H1 (cell line): ENCODE results near the gene C7orf57. TPM values are rescaled to one million over a fixed set of nuclear protein-coding genes. Genes with fewer than 3 reads are reported as not detected.

Source experiments
- CTCF ChIA-PET: fragments of 300-600 bp; sonication (Branson Sonifier 250); formaldehyde crosslinking; loops from one replicate; lab custom pipeline; 2021; ENCODE audit not compliant: partially characterized antibody; lab: Charles Lee
- POLR2A ChIA-PET: fragments of 300-600 bp; sonication (Branson Sonifier 250); formaldehyde crosslinking; loops from one replicate; lab custom pipeline; 2021; ENCODE audit warnings: inconsistent platforms; ENCODE audit not compliant: partially characterized antibody; lab: Charles Lee
- DNase-seq, 2 experiments: peaks; one replicate each; pipeline versions ENCODE4 v3.0.0 to v3.0.0-alpha.2; 2010 to 2022; ENCODE audit warnings: low spot score in 2 of 2, low read depth in 1 of 2, mixed read lengths in 1 of 2
- FAIRE-seq: peaks from 2 replicates; lab custom pipeline; 2011; peaks lifted over from hg19 to GRCh38; lab: Jason Lieb, UNC
- H2AFZ ChIP-seq: 2 replicates; pipeline ENCODE4 v1.8.1; 2012; ENCODE audit warnings: low read length, inconsistent platforms
- H2AK5ac ChIP-seq: 2 replicates; pipeline ENCODE4 v1.6.1; 2013; ENCODE audit warnings: low read depth, low read length
- H2BK120ac ChIP-seq: replicated peaks from 2 replicates; pipeline ENCODE3; 2013; ENCODE audit warnings: low read depth, low read length, inconsistent platforms
- H2BK12ac ChIP-seq: 2 replicates; pipeline ENCODE4 v1.6.1; 2013; ENCODE audit warnings: low read depth, low read length
- H2BK15ac ChIP-seq: 2 replicates; pipeline ENCODE4 v1.6.1; 2013; ENCODE audit warnings: low read length
- H2BK20ac ChIP-seq: 2 replicates; pipeline ENCODE4 v1.6.1; 2013; ENCODE audit warnings: low read length
- H2BK5ac ChIP-seq: 2 replicates; pipeline ENCODE4 v1.6.1; 2013; ENCODE audit warnings: low read depth, low read length
- H3K14ac ChIP-seq: 2 replicates; pipeline ENCODE4 v1.6.1; 2013; ENCODE audit warnings: inconsistent platforms; ENCODE audit not compliant: insufficient read length
- H3K18ac ChIP-seq: 2 replicates; pipeline ENCODE4 v1.6.1; 2013; ENCODE audit warnings: low read length; ENCODE audit errors: extremely low read depth
- H3K23ac ChIP-seq: 2 replicates; pipeline ENCODE4 v1.6.1; 2013; ENCODE audit warnings: inconsistent platforms; ENCODE audit not compliant: insufficient read length
- H3K23me2 ChIP-seq: 2 replicates; pipeline ENCODE4 v1.6.1; 2013; ENCODE audit warnings: low read depth, low read length
- H3K27ac ChIP-seq: 2 replicates; pipeline ENCODE4 v1.6.1; 2011; ENCODE audit warnings: low read depth, low read length, inconsistent platforms
- H3K27me3 ChIP-seq, 4 experiments: replicated peaks in 1 of 4; 1 replicate in 1 of 4; 2 replicates in 3 of 4; pipeline versions ENCODE4 v1.6.1 to v1.8.1; 2011 to 2013; ENCODE audit warnings: low read length in 3 of 4, mild to moderate bottlenecking in 3 of 4, inconsistent platforms in 2 of 4, mixed read lengths in 2 of 4, moderate library complexity in 1 of 4; ENCODE audit not compliant: control insufficient read depth in 3 of 4, insufficient read depth in 3 of 4; ENCODE audit errors: extremely low read depth in 1 of 4
- H3K36me3 ChIP-seq, 4 experiments: 2 replicates each; pipeline versions ENCODE4 v1.6.1 to v1.8.1; 2011 to 2013; ENCODE audit warnings: mild to moderate bottlenecking in 4 of 4, low read length in 3 of 4, moderate library complexity in 2 of 4, control low read depth in 1 of 4, inconsistent platforms in 1 of 4; ENCODE audit not compliant: insufficient read depth in 4 of 4, control insufficient read depth in 2 of 4
- H3K4ac ChIP-seq: replicated peaks from 2 replicates; pipeline ENCODE3; 2013; ENCODE audit warnings: low read length, low read depth, mixed read lengths, inconsistent platforms; ENCODE audit not compliant: insufficient read length
- H3K4me1 ChIP-seq, 4 experiments: replicated peaks in 1 of 4; 1 replicate in 1 of 4; 2 replicates in 3 of 4; pipeline versions ENCODE4 v1.6.1 to v1.8.1; 2011 to 2013; ENCODE audit warnings: low read length in 3 of 4, inconsistent platforms in 2 of 4, mixed read lengths in 1 of 4; ENCODE audit not compliant: insufficient read depth in 4 of 4, control insufficient read depth in 3 of 4
- H3K4me2 ChIP-seq, 2 experiments: 2 replicates each; pipeline versions ENCODE4 v1.6.1 to v1.8.1; 2011 to 2013; ENCODE audit warnings: low read depth in 2 of 2, low read length in 2 of 2, control low read depth in 1 of 2, inconsistent platforms in 1 of 2, mild to moderate bottlenecking in 1 of 2; ENCODE audit not compliant: insufficient read depth in 1 of 2
- H3K4me3 ChIP-seq, 4 experiments: fragments of 200-600, 300-600 bp in 1 of 4; sonication (generic), shearing (Covaris generic), sonication (Bioruptor Twin) in 1 of 4; 2 replicates each; pipeline versions ENCODE4 v1.5.1 to v1.8.1; 2011 to 2016; ENCODE audit warnings: low read length in 4 of 4, low read depth in 3 of 4, control low read depth in 2 of 4, inconsistent platforms in 2 of 4, mild to moderate bottlenecking in 2 of 4, mixed read lengths in 1 of 4, moderate library complexity in 1 of 4; ENCODE audit not compliant: insufficient read depth in 2 of 4; ENCODE audit errors: extremely low read depth in 1 of 4
- H3K56ac ChIP-seq: replicated peaks from 2 replicates; pipeline ENCODE3; 2013; ENCODE audit warnings: low read depth, mild to moderate bottlenecking, mixed read lengths, low read length, inconsistent platforms; ENCODE audit not compliant: insufficient read length
- H3K79me1 ChIP-seq: 2 replicates; pipeline ENCODE4 v1.6.1; 2013; ENCODE audit warnings: low read depth, low read length, control low read depth
- H3K79me2 ChIP-seq, 2 experiments: 2 replicates each; pipeline versions ENCODE4 v1.6.1 to v1.8.1; 2012 to 2013; ENCODE audit warnings: low read length in 2 of 2, mild to moderate bottlenecking in 2 of 2, inconsistent platforms in 1 of 2; ENCODE audit not compliant: insufficient read depth in 2 of 2, control insufficient read depth in 1 of 2
- H3K9ac ChIP-seq, 4 experiments: replicated peaks in 1 of 4; 1 replicate in 1 of 4; 2 replicates in 3 of 4; pipeline versions ENCODE4 v1.6.1 to v1.8.1; 2011 to 2013; ENCODE audit warnings: low read depth in 3 of 4, low read length in 3 of 4, control low read depth in 2 of 4, mild to moderate bottlenecking in 2 of 4, moderate library complexity in 2 of 4, inconsistent platforms in 1 of 4; ENCODE audit errors: extremely low read depth in 1 of 4
- H3K9me3 ChIP-seq, 2 experiments: 2 replicates each; pipeline versions ENCODE4 v1.6.1 to v1.8.1; 2012 to 2013; ENCODE audit warnings: mild to moderate bottlenecking in 2 of 2, moderate library complexity in 2 of 2, control low read depth in 1 of 2, inconsistent platforms in 1 of 2, low read depth in 1 of 2, low read length in 1 of 2, mixed read lengths in 1 of 2; ENCODE audit not compliant: insufficient read depth in 2 of 2
- H4K20me1 ChIP-seq, 2 experiments: replicated peaks in 1 of 2; 2 replicates each; pipeline versions ENCODE3 to v1.8.1; 2011 to 2013; ENCODE audit warnings: inconsistent platforms in 2 of 2, low read length in 2 of 2, mild to moderate bottlenecking in 1 of 2; ENCODE audit not compliant: insufficient read depth in 2 of 2, control insufficient read depth in 1 of 2
- H4K5ac ChIP-seq: 2 replicates; pipeline ENCODE4 v1.6.1; 2013; ENCODE audit warnings: low read length, low read depth, mixed read lengths, inconsistent platforms; ENCODE audit not compliant: insufficient read length
- H4K8ac ChIP-seq: 2 replicates; pipeline ENCODE4 v1.8.0; 2013; ENCODE audit warnings: mild to moderate bottlenecking, moderate library complexity, low read length, inconsistent platforms; ENCODE audit not compliant: insufficient read depth; ENCODE audit errors: extremely low read depth
- H4K91ac ChIP-seq: replicated peaks from 2 replicates; pipeline ENCODE3; 2013; ENCODE audit warnings: low read length, mixed read lengths, inconsistent platforms; ENCODE audit not compliant: insufficient read length
- BRCA1 ChIP-seq: IDR thresholded peaks from 2 replicates; pipeline ENCODE4 v1.6.1; 2012; ENCODE audit warnings: low read depth, low read length, improper control_type of control experiment
- CBX8 ChIP-seq: fragments of 300-800, 300-1000 bp; sonication (generic); IDR thresholded peaks from 2 replicates; pipeline ENCODE4 v1.7.1; 2016; ENCODE audit warnings: low read depth, low read length, borderline replicate concordance
- NRF1 ChIP-seq: IDR thresholded peaks from 2 replicates; pipeline ENCODE4 v1.6.1; 2011; ENCODE audit warnings: mild to moderate bottlenecking, low read depth, low read length, improper control_type of control experiment
- POU5F1 ChIP-seq: IDR thresholded peaks from 2 replicates; pipeline ENCODE4 v1.6.1; 2011; ENCODE audit warnings: low read depth, mild to moderate bottlenecking, low read length, moderate library complexity
- RBBP5 ChIP-seq: IDR thresholded peaks from 2 replicates; pipeline ENCODE4 v1.7.1; 2012; ENCODE audit warnings: low read depth, mild to moderate bottlenecking, inconsistent platforms, low read length, moderate library complexity, borderline replicate concordance
- RFX5 ChIP-seq: IDR thresholded peaks from 2 replicates; pipeline ENCODE4 v1.6.1; 2011; ENCODE audit warnings: low read depth, low read length, improper control_type of control experiment, borderline replicate concordance
- SP4 ChIP-seq: IDR thresholded peaks from 2 replicates; pipeline ENCODE4 v1.6.1; 2012; ENCODE audit warnings: low read length, inconsistent platforms
- SUZ12 ChIP-seq: fragments of 200-600 bp; sonication (generic); IDR thresholded peaks from 2 replicates; pipeline ENCODE4 v1.6.1; 2012; ENCODE audit warnings: mild to moderate bottlenecking, inconsistent platforms, low read length, moderate library complexity, mixed read lengths
- TCF12 ChIP-seq: IDR thresholded peaks from 2 replicates; pipeline ENCODE4 v1.6.1; 2011; ENCODE audit warnings: low read depth, mild to moderate bottlenecking, low read length
- WGBS, 2 experiments: shearing (Covaris generic) in 1 of 2; methylation state at CpG; one replicate each; pipeline versions ENCODE4 v1.1.6 to v1.1.7; 2013 to 2015; ENCODE audit warnings: low lambda C conversion rate in 2 of 2, mixed read lengths in 2 of 2, inconsistent platforms in 1 of 2, low coverage in 1 of 2, missing lambda C conversion rate in 1 of 2; ENCODE audit not compliant: insufficient replicate concordance in 2 of 2, insufficient coverage in 1 of 2, insufficient read length in 1 of 2; ENCODE audit errors: extremely low coverage in 1 of 2, missing lambda C conversion rate in 1 of 2; 5-methylcytosine and 5-hydroxymethylcytosine counted together
- polyA plus RNA-seq, 7 experiments: library from polyadenylated mRNA; depleted of rRNA in 3 of 7; stranded (reverse) in 5 of 7; unstranded in 2 of 7; fragments of >200 nt in 5 of 7; fragments of 200-250 nt in 2 of 7; gene quantifications; 1 replicate in 5 of 7; 2 replicates in 1 of 7; 4 replicates in 1 of 7; pipeline versions ENCODE4 v1.2.1 to v1.2.3, GENCODE V29; 2011 to 2013; ENCODE audit warnings: missing spikeins in 2 of 7, mixed read lengths in 2 of 7
- total RNA-seq: library from RNA; stranded (reverse); fragmentation: NEBNext Ultra II Directional; extraction: Animal tissue kit (Norgen Biotek cat#: 25700); gene quantifications from 2 replicates; pipeline ENCODE4 v1.2.1, GENCODE V29; 2021
- TF ChIP-seq, protein P1 (sequence below): IDR thresholded peaks from 2 replicates; pipeline ENCODE4 v1.6.1; 2011; ENCODE audit warnings: low read depth, mild to moderate bottlenecking, low read length; ENCODE audit not compliant: insufficient read depth

The C7orf57 gene
- total and polyA plus RNA-seq, 2 of the 8 experiments (the other 6 are each of a cell fraction or from before 2014, with no cell fraction given) = 0.08 to 0.56 TPM

GRCh38 chr7:48094861-48095293, 59.5 kb downstream of the C7orf57 start:
- Histone ChIP-seq H4K5ac (no peak overlapping the region), H2BK5ac (no peak overlapping the region), H4K91ac (no peak overlapping the region), H2BK120ac (no peak overlapping the region), H4K8ac (no peak overlapping the region), H3K4me1 (peaks cover 0 to 4% (median 0%) of the 10 kb centered on the region in 4 experiments; a peak in 4 of 7 replicates), H3K14ac (no peak overlapping the region), H3K4me3 (no peak overlapping the region), H3K56ac (no peak overlapping the region), H2AFZ (no peak overlapping the region), H3K4me2 (no peak overlapping the region), H3K23me2 (peaks cover 6% of the 10 kb centered on the region; the same call in 1 of the 2 replicates), H3K36me3 (peaks cover 11 to 82% (median 37%) of the 10 kb centered on the region in 4 experiments; a peak in 7 of 8 replicates), H3K9ac (no peak overlapping the region), H3K18ac (no peak overlapping the region), H3K4ac (no peak overlapping the region), H3K23ac (no peak overlapping the region), H3K79me1 (peaks cover 2% of the 10 kb centered on the region; the same call in 1 of the 2 replicates), H3K9me3 (no peaks in the 10 kb centered on the region)
- FAIRE-seq (no peak), DNase-seq (no peak)
- CTCF ChIA-PET = interaction anchor here (1.2 to 5.7 kb wide), 5 partner anchors 9 to 107 kb away, joined by 3 to 34 read pairs (median 5); no protein-coding TSS in a partner anchor
- POLR2A ChIA-PET = interaction anchor here (4.6 kb wide), 1 partner anchor 10 kb away, joined by 26 read pairs; no protein-coding TSS in a partner anchor
- WGBS, 2 experiments = 94% methylated on average over 3 of the region's 3 CpGs; no CpG with 5 or more reads in 1 of the 2 experiments
- TF ChIP-seq POU5F1 = no peak
- TF ChIP-seq, protein P1, sequence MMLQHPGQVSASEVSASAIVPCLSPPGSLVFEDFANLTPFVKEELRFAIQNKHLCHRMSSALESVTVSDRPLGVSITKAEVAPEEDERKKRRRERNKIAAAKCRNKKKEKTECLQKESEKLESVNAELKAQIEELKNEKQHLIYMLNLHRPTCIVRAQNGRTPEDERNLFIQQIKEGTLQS = no peak
- TF ChIP-seq TCF12 = no peak
- no peak for TF ChIP-seq RBBP5
- TF ChIP-seq RFX5 = no peak
- TF ChIP-seq CBX8 = no peak
- TF ChIP-seq SP4 = no peak
- no peak for TF ChIP-seq SUZ12
- no peak for TF ChIP-seq BRCA1
- no peak for TF ChIP-seq NRF1
- TF ChIP-seq, all 59 proteins: peak for 0
- Histone ChIP-seq H2BK20ac (no peak overlapping the region), H3K79me2 (peaks cover 0 to 10% of the 10 kb centered on the region in 2 experiments; a peak in 1 of 4 replicates), H2BK12ac (no peak overlapping the region), H3K27ac (no peak overlapping the region), H3K27me3 (no peaks in the 10 kb centered on the region), H2BK15ac (no peak overlapping the region), H4K20me1 (peaks cover 0 to 2% of the 10 kb centered on the region in 2 experiments), H2AK5ac (no peak overlapping the region)
